ENCODE results near the gene DDX51.

Gene DDX51

GRCh38 chr12:132133952-132134652 is 10.0 kb downstream of the DDX51 start:
- DNase-seq (ENCODE audit: insufficient read length, low spot score), result no peak
- FAIRE-seq, result no peak
- TF ChIP-seq TAF1 (IDR thresholded peaks at IDR 0.05; ENCODE audit: low read depth, low read length) (no peak), SPI1 (IDR thresholded peaks at IDR 0.05; ENCODE audit: low read depth, low read length) (no peak), PAX5 (IDR thresholded peaks at IDR 0.05; ENCODE audit: insufficient read depth, low read length, severe bottlenecking) (no peak), POLR2A (IDR thresholded peaks at IDR 0.05; ENCODE audit: low read depth, low read length) (no peak), POLR2AphosphoS5 (IDR thresholded peaks at IDR 0.05; ENCODE audit: low read depth, low read length) (no peak), POU2F2 (IDR thresholded peaks at IDR 0.05; ENCODE audit: low read depth, low read length) (no peak)

GRCh38 chr12:132132609-132133430 is 11.3 kb downstream of the DDX51 start:
- no peak for DNase-seq (ENCODE audit: insufficient read length, low spot score)
- FAIRE-seq, result no peak
- TF ChIP-seq PAX5 (IDR thresholded peaks at IDR 0.05; ENCODE audit: insufficient read depth, low read length, severe bottlenecking), result no peak
- TF ChIP-seq POLR2A (IDR thresholded peaks at IDR 0.05; ENCODE audit: low read depth, low read length), result no peak

- DNase-seq (ENCODE audit: insufficient read length, low spot score) (no peak), FAIRE-seq (no peak)
- no peak for TF ChIP-seq POU2F2 (IDR thresholded peaks at IDR 0.05; ENCODE audit: low read depth, low read length)
- no peak for TF ChIP-seq PAX5 (IDR thresholded peaks at IDR 0.05; ENCODE audit: insufficient read depth, low read length, severe bottlenecking)
- no peak for TF ChIP-seq POLR2AphosphoS5 (IDR thresholded peaks at IDR 0.05; ENCODE audit: low read depth, low read length)
These were observed 12.2 kb downstream of the DDX51 start for GRCh38 chr12:132131952-132132351.

- no peak for DNase-seq (ENCODE audit: insufficient read length, low spot score)
- TF ChIP-seq POU2F2 (IDR thresholded peaks at IDR 0.05; ENCODE audit: low read depth, low read length), result no peak
- TF ChIP-seq TAF1 (IDR thresholded peaks at IDR 0.05; ENCODE audit: low read depth, low read length), result no peak
- TF ChIP-seq POLR2A (IDR thresholded peaks at IDR 0.05; ENCODE audit: low read depth, low read length), result no peak
- TF ChIP-seq PAX5 (IDR thresholded peaks at IDR 0.05; ENCODE audit: insufficient read depth, low read length, severe bottlenecking), result no peak
- TF ChIP-seq SPI1 (IDR thresholded peaks at IDR 0.05; ENCODE audit: low read depth, low read length), result no peak
- TF ChIP-seq POLR2AphosphoS5 (IDR thresholded peaks at IDR 0.05; ENCODE audit: low read depth, low read length), result no peak
- FAIRE-seq, result no peak
These were observed 12.9 kb downstream of the DDX51 start for GRCh38 chr12:132131229-132131628.

- DNase-seq (ENCODE audit: insufficient read length, low spot score) (no peak), FAIRE-seq (no peak)
- TF ChIP-seq POU2F2 (IDR thresholded peaks at IDR 0.05; ENCODE audit: low read depth, low read length), result no peak
- TF ChIP-seq SPI1 (IDR thresholded peaks at IDR 0.05; ENCODE audit: low read depth, low read length), result no peak
- no peak for TF ChIP-seq PAX5 (IDR thresholded peaks at IDR 0.05; ENCODE audit: insufficient read depth, low read length, severe bottlenecking)
- TF ChIP-seq TAF1 (IDR thresholded peaks at IDR 0.05; ENCODE audit: low read depth, low read length), result no peak
- TF ChIP-seq POLR2A (IDR thresholded peaks at IDR 0.05; ENCODE audit: low read depth, low read length), result no peak
- TF ChIP-seq POLR2AphosphoS5 (IDR thresholded peaks at IDR 0.05; ENCODE audit: low read depth, low read length), result no peak
These were observed 13.4 kb downstream of the DDX51 start for GRCh38 chr12:132130690-132131089.

GRCh38 chr12:132129007-132129406 is 15.1 kb downstream of the DDX51 start:
- DNase-seq (ENCODE audit: insufficient read length, low spot score) (no peak), FAIRE-seq (no peak)
- TF ChIP-seq PAX5 (IDR thresholded peaks at IDR 0.05; ENCODE audit: insufficient read depth, low read length, severe bottlenecking) (no peak), POU2F2 (IDR thresholded peaks at IDR 0.05; ENCODE audit: low read depth, low read length) (no peak), TAF1 (IDR thresholded peaks at IDR 0.05; ENCODE audit: low read depth, low read length) (no peak), SPI1 (IDR thresholded peaks at IDR 0.05; ENCODE audit: low read depth, low read length) (no peak), POLR2AphosphoS5 (IDR thresholded peaks at IDR 0.05; ENCODE audit: low read depth, low read length) (no peak), POLR2A (IDR thresholded peaks at IDR 0.05; ENCODE audit: low read depth, low read length) (no peak)

- FAIRE-seq (no peak), DNase-seq (ENCODE audit: insufficient read length, low spot score) (no peak)
- TF ChIP-seq POLR2A (IDR thresholded peaks at IDR 0.05; ENCODE audit: low read depth, low read length) (no peak), POU2F2 (IDR thresholded peaks at IDR 0.05; ENCODE audit: low read depth, low read length) (no peak), SPI1 (IDR thresholded peaks at IDR 0.05; ENCODE audit: low read depth, low read length) (no peak), PAX5 (IDR thresholded peaks at IDR 0.05; ENCODE audit: insufficient read depth, low read length, severe bottlenecking) (no peak), POLR2AphosphoS5 (IDR thresholded peaks at IDR 0.05; ENCODE audit: low read depth, low read length) (no peak), TAF1 (IDR thresholded peaks at IDR 0.05; ENCODE audit: low read depth, low read length) (no peak)
These were observed 17.1 kb downstream of the DDX51 start for GRCh38 chr12:132127041-132127440.

- FAIRE-seq (no peak), DNase-seq (ENCODE audit: insufficient read length, low spot score) (no peak)
- no peak for TF ChIP-seq POLR2AphosphoS5 (IDR thresholded peaks at IDR 0.05; ENCODE audit: low read depth, low read length)
- TF ChIP-seq PAX5 (IDR thresholded peaks at IDR 0.05; ENCODE audit: insufficient read depth, low read length, severe bottlenecking), result no peak
- TF ChIP-seq POLR2A (IDR thresholded peaks at IDR 0.05; ENCODE audit: low read depth, low read length), result no peak
- TF ChIP-seq TAF1 (IDR thresholded peaks at IDR 0.05; ENCODE audit: low read depth, low read length), result no peak
- no peak for TF ChIP-seq SPI1 (IDR thresholded peaks at IDR 0.05; ENCODE audit: low read depth, low read length)
- no peak for TF ChIP-seq POU2F2 (IDR thresholded peaks at IDR 0.05; ENCODE audit: low read depth, low read length)
These were observed 18.4 kb downstream of the DDX51 start for GRCh38 chr12:132125736-132126135.

- no peak for DNase-seq (ENCODE audit: insufficient read length, low spot score)
- no peak for TF ChIP-seq PAX5 (IDR thresholded peaks at IDR 0.05; ENCODE audit: insufficient read depth, low read length, severe bottlenecking)
- no peak for TF ChIP-seq TAF1 (IDR thresholded peaks at IDR 0.05; ENCODE audit: low read depth, low read length)
- TF ChIP-seq POLR2AphosphoS5 (IDR thresholded peaks at IDR 0.05; ENCODE audit: low read depth, low read length), result no peak
- TF ChIP-seq POU2F2 (IDR thresholded peaks at IDR 0.05; ENCODE audit: low read depth, low read length), result no peak
- no peak for TF ChIP-seq SPI1 (IDR thresholded peaks at IDR 0.05; ENCODE audit: low read depth, low read length)
- no peak for TF ChIP-seq POLR2A (IDR thresholded peaks at IDR 0.05; ENCODE audit: low read depth, low read length)
- no peak for FAIRE-seq
These were observed 19.2 kb downstream of the DDX51 start for GRCh38 chr12:132124766-132125425.

All from GM12891 (cell line).